GM23248 (cell line): ENCODE results near the gene MB. TPM values are rescaled to one million over a fixed set of nuclear protein-coding genes. Genes with fewer than 3 reads are reported as not detected.

Experiments
- DNase-seq: peaks from one replicate; pipeline ENCODE4 v3.0.0-alpha.2; 2015
- H2AFZ ChIP-seq: fragments of 200-600 bp; sonication (generic); 2 replicates; pipeline ENCODE4 v1.6.1; 2016; ENCODE audit warnings: antibody characterized with exemption
- H3F3A ChIP-seq: fragments of 200-600 bp; sonication (generic); 2 replicates; pipeline ENCODE4 v1.6.1; 2016; ENCODE audit warnings: mild to moderate bottlenecking, antibody characterized with exemption, mixed run types; ENCODE audit not compliant: insufficient read depth
- H3K27ac ChIP-seq: fragments of 200-600 bp; sonication (generic); 2 replicates; pipeline ENCODE4 v1.5.1; 2016; ENCODE audit warnings: mild to moderate bottlenecking
- H3K27me3 ChIP-seq: fragments of 200-600 bp; sonication (generic); replicated peaks from 2 replicates; pipeline ENCODE4 v1.6.1; 2016; ENCODE audit warnings: mild to moderate bottlenecking; ENCODE audit not compliant: insufficient read depth
- H3K36me3 ChIP-seq: fragments of 200-600 bp; sonication (generic); 2 replicates; pipeline ENCODE4 v1.6.1; 2016; ENCODE audit warnings: low read depth, mild to moderate bottlenecking
- H3K4me1 ChIP-seq: fragments of 200-600 bp; sonication (generic); 2 replicates; pipeline ENCODE4 v1.6.1; 2016; ENCODE audit warnings: mild to moderate bottlenecking; ENCODE audit not compliant: insufficient read depth
- H3K4me2 ChIP-seq: fragments of 200-600 bp; sonication (generic); one replicate; pipeline ENCODE4 v1.6.1; 2016; ENCODE audit warnings: mild to moderate bottlenecking; ENCODE audit not compliant: unreplicated experiment
- H3K4me3 ChIP-seq: fragments of 200-600 bp; sonication (generic); 2 replicates; pipeline ENCODE4 v1.5.1; 2016; ENCODE audit warnings: mild to moderate bottlenecking
- H3K79me2 ChIP-seq: fragments of 200-600 bp; sonication (generic); 2 replicates; pipeline ENCODE4 v1.6.1; 2016; ENCODE audit warnings: mild to moderate bottlenecking; ENCODE audit not compliant: insufficient read depth
- H3K9ac ChIP-seq: fragments of 200-600 bp; sonication (generic); 2 replicates; pipeline ENCODE4 v1.6.1; 2016; ENCODE audit warnings: mild to moderate bottlenecking
- H3K9me2 ChIP-seq: fragments of 200-600 bp; sonication (generic); 2 replicates; pipeline ENCODE4 v1.6.1; 2016; ENCODE audit warnings: mixed run types, mild to moderate bottlenecking, moderate library complexity; ENCODE audit not compliant: insufficient read depth
- H3K9me3 ChIP-seq: fragments of 200-600 bp; sonication (generic); one replicate; pipeline ENCODE4 v1.6.1; 2017; ENCODE audit warnings: low read depth
- H4K20me1 ChIP-seq: fragments of 200-600 bp; sonication (generic); 2 replicates; pipeline ENCODE4 v1.6.0; 2016; ENCODE audit not compliant: insufficient read depth
- EZH2 ChIP-seq: fragments of 200-600 bp; sonication (generic); IDR thresholded peaks from 2 replicates; pipeline ENCODE4 v1.6.1; 2018; ENCODE audit warnings: antibody characterized with exemption, mild to moderate bottlenecking; ENCODE audit not compliant: insufficient read depth, poor library complexity, severe bottlenecking
- EZH2phosphoT487 ChIP-seq: fragments of 200-600 bp; sonication (generic); IDR thresholded peaks from 2 replicates; pipeline ENCODE4 v1.6.1; 2018; ENCODE audit warnings: antibody characterized with exemption, moderate library complexity, mild to moderate bottlenecking, low read depth; ENCODE audit not compliant: insufficient read depth
- WGBS, 2 experiments: methylation state at CpG; one replicate each; pipeline ENCODE4 v1.1.6; 2015 to 2017; ENCODE audit warnings: low lambda C conversion rate in 2 of 2, low coverage in 1 of 2; ENCODE audit errors: missing lambda C conversion rate in 2 of 2; 5-methylcytosine and 5-hydroxymethylcytosine counted together
- in situ Hi-C: fragments of 300-500 bp; cut with MboI; formaldehyde crosslinking; loops from 2 replicates; pipeline ENCODE4 v1.15.0; 2020
- polyA plus RNA-seq: library from polyadenylated mRNA; unstranded; fragments of >200 nt; fragmentation: Nextera tagmentation; extraction: Ambion mirVana; gene quantifications from 2 replicates; pipeline ENCODE4 v1.2.1, GENCODE V29; 2016
- total RNA-seq: library from RNA; depleted of rRNA; stranded (reverse); fragments of >200 nt; shearing (Covaris generic); gene quantifications from 2 replicates; pipeline ENCODE4 v1.2.3, GENCODE V29; 2014

Gene MB
- total and polyA plus RNA-seq, 2 experiments from 2014 or later = not detected

GRCh38 chr22:35637254-35637653 is 20.1 kb upstream of the MB start:
- H4K20me1 ChIP-seq = no peaks in the 10 kb centered on the region
- H3K27ac ChIP-seq = no peak overlapping the region
- peaks cover 16% of the 10 kb centered on the region for H3K4me1 ChIP-seq
- no peak overlapping the region for H3K4me2 ChIP-seq
- TF ChIP-seq EZH2 (no peak), EZH2phosphoT487 (no peak)
- WGBS, 2 experiments = 95 to 98% methylated on average over 5 of the region's 5 CpGs
- no peak for DNase-seq
- H3K79me2 ChIP-seq = no peaks in the 10 kb centered on the region
- in situ Hi-C loops = loop anchor here (10.0 kb wide), 1 partner anchor 278 kb away; no protein-coding TSS in a partner anchor
- no peaks in the 10 kb centered on the region for H3K27me3 ChIP-seq
- no peak overlapping the region for H3K9ac ChIP-seq
- no peaks in the 10 kb centered on the region for H3K9me3 ChIP-seq
- no peak overlapping the region for H3K4me3 ChIP-seq
- H3F3A ChIP-seq = peaks cover 6% of the 10 kb centered on the region; the same call in 1 of the 2 replicates
- no peaks in the 10 kb centered on the region for H3K36me3 ChIP-seq
- H2AFZ ChIP-seq = no peak overlapping the region
- no peaks in the 10 kb centered on the region for H3K9me2 ChIP-seq

GRCh38 chr22:35634943-35635540 is 17.9 kb upstream of the MB start:
- no peaks in the 10 kb centered on the region for H3K27me3 ChIP-seq
- no peak overlapping the region for H2AFZ ChIP-seq
- H3K9me2 ChIP-seq = no peaks in the 10 kb centered on the region
- H3K27ac ChIP-seq = no peak overlapping the region
- 81 to 90% methylated on average over 3 of the region's 3 CpGs for WGBS, 2 experiments
- H3F3A ChIP-seq = peaks cover 15% of the 10 kb centered on the region; the same call in 1 of the 2 replicates
- no peaks in the 10 kb centered on the region for H4K20me1 ChIP-seq
- no peak overlapping the region for H3K4me3 ChIP-seq
- no peaks in the 10 kb centered on the region for H3K36me3 ChIP-seq
- H3K4me1 ChIP-seq = peaks cover 21% of the 10 kb centered on the region
- no peaks in the 10 kb centered on the region for H3K9me3 ChIP-seq
- H3K9ac ChIP-seq = no peak overlapping the region
- H3K4me2 ChIP-seq = no peak overlapping the region
- DNase-seq = no peak
- H3K79me2 ChIP-seq = no peaks in the 10 kb centered on the region
- TF ChIP-seq EZH2phosphoT487 (no peak), EZH2 (no peak)
- in situ Hi-C loops = loop anchor here (10.0 kb wide), 1 partner anchor 280 kb away; no protein-coding TSS in a partner anchor

GRCh38 chr22:35634015-35634414 is 16.9 kb upstream of the MB start:
- no peaks in the 10 kb centered on the region for H3K9me2 ChIP-seq
- no peaks in the 10 kb centered on the region for H4K20me1 ChIP-seq
- no peak overlapping the region for H3K4me2 ChIP-seq
- DNase-seq = no peak
- H3K4me3 ChIP-seq = no peak overlapping the region
- TF ChIP-seq EZH2phosphoT487 = no peak
- TF ChIP-seq EZH2 = no peak
- no peak overlapping the region for H3K9ac ChIP-seq
- 88 to 91% methylated on average over 5 of the region's 5 CpGs for WGBS, 2 experiments
- no peak overlapping the region for H2AFZ ChIP-seq
- H3K27ac ChIP-seq = no peak overlapping the region
- peaks cover 28% of the 10 kb centered on the region for H3K4me1 ChIP-seq
- H3K27me3 ChIP-seq = no peaks in the 10 kb centered on the region
- H3F3A ChIP-seq = peaks cover 21% of the 10 kb centered on the region
- H3K9me3 ChIP-seq = no peaks in the 10 kb centered on the region
- H3K36me3 ChIP-seq = no peaks in the 10 kb centered on the region
- in situ Hi-C loops = loop anchor here (10.0 kb wide), 1 partner anchor 281 kb away; no protein-coding TSS in a partner anchor
- no peaks in the 10 kb centered on the region for H3K79me2 ChIP-seq

- no peak for DNase-seq
- Histone ChIP-seq H3F3A (peaks cover 21% of the 10 kb centered on the region), H3K9me3 (no peaks in the 10 kb centered on the region), H3K9me2 (no peaks in the 10 kb centered on the region), H3K27me3 (no peaks in the 10 kb centered on the region), H3K9ac (no peak overlapping the region), H3K36me3 (no peaks in the 10 kb centered on the region), H3K4me2 (no peak overlapping the region), H3K4me3 (no peak overlapping the region), H3K79me2 (no peaks in the 10 kb centered on the region), H4K20me1 (no peaks in the 10 kb centered on the region), H3K4me1 (peaks cover 28% of the 10 kb centered on the region), H3K27ac (no peak overlapping the region), H2AFZ (no peak overlapping the region)
- TF ChIP-seq EZH2phosphoT487 (no peak), EZH2 (no peak)
- WGBS, 2 experiments = 81 to 83% methylated on average over 16 to 18 of the region's 18 CpGs
- in situ Hi-C loops = loop anchor here (10.0 kb wide), 1 partner anchor 281 kb away; no protein-coding TSS in a partner anchor
Observed at GRCh38 chr22:35633520-35633919, 16.4 kb upstream of the MB start.
